H1 (cell line): ENCODE measurements around the gene NLN.

ENCODE experiments used
- BACH1 ChIP-seq: IDR thresholded peaks from 2 replicates; pipeline ENCODE4 v1.6.1; 2012; ENCODE audit warnings: low read length, improper control_type of control experiment
- EZH2 ChIP-seq: fragments of 200-600 bp; sonication (generic); IDR thresholded peaks from 2 replicates; pipeline ENCODE4 v1.7.1; 2012; ENCODE audit warnings: low read depth, mild to moderate bottlenecking, moderate library complexity, low read length, inconsistent platforms; ENCODE audit not compliant: severe bottlenecking
- JUND ChIP-seq: IDR thresholded peaks from 2 replicates; pipeline ENCODE4 v1.6.1; 2011; ENCODE audit warnings: mild to moderate bottlenecking, improper control_type of control experiment, low read length
- POLR2A ChIP-seq, 2 experiments: IDR thresholded peaks; 1 replicate in 1 of 2; 2 replicates in 1 of 2; pipeline ENCODE4 v1.6.1; 2011; ENCODE audit warnings: low read depth in 2 of 2, low read length in 2 of 2, mild to moderate bottlenecking in 2 of 2; ENCODE audit errors: control extremely low read depth in 1 of 2
- TAF1 ChIP-seq: IDR thresholded peaks from 2 replicates; pipeline ENCODE4 v1.6.1; 2011; ENCODE audit warnings: mild to moderate bottlenecking, low read depth, low read length
- TF ChIP-seq, protein P1 (sequence below), 3 experiments: IDR thresholded peaks; 1 replicate in 2 of 3; 2 replicates in 1 of 3; pipeline versions ENCODE4 v1.5.1 to v1.6.1; 2011; ENCODE audit warnings: low read length in 3 of 3, mild to moderate bottlenecking in 3 of 3, inconsistent platforms in 2 of 3, low read depth in 1 of 3, moderate library complexity in 1 of 3; ENCODE audit not compliant: insufficient read depth in 1 of 3; ENCODE audit errors: control extremely low read depth in 1 of 3
- TF ChIP-seq, protein P2 (sequence below): IDR thresholded peaks from 2 replicates; pipeline ENCODE4 v1.6.1; 2012; ENCODE audit warnings: inconsistent platforms

DNA sequence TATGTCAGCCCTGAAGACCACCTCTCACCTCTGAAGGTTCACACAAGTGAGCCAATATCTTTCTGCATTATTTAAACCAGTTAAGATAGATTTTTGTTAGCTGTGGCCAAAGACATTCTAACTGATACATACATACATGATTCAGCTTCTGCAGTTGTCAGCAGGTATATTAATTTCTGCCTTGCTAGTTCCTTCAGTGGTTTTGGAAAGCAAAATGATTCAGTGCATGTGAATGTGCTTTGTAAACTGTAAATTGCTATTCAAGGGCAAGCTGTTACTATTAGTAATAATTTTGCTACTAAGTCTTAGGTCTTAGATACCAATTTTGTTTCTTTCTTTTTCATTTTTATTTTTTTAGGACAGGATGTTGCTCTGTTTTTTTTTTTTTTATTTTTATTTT is 115.1 kb downstream of the NLN start:
- TF ChIP-seq, protein P1, sequence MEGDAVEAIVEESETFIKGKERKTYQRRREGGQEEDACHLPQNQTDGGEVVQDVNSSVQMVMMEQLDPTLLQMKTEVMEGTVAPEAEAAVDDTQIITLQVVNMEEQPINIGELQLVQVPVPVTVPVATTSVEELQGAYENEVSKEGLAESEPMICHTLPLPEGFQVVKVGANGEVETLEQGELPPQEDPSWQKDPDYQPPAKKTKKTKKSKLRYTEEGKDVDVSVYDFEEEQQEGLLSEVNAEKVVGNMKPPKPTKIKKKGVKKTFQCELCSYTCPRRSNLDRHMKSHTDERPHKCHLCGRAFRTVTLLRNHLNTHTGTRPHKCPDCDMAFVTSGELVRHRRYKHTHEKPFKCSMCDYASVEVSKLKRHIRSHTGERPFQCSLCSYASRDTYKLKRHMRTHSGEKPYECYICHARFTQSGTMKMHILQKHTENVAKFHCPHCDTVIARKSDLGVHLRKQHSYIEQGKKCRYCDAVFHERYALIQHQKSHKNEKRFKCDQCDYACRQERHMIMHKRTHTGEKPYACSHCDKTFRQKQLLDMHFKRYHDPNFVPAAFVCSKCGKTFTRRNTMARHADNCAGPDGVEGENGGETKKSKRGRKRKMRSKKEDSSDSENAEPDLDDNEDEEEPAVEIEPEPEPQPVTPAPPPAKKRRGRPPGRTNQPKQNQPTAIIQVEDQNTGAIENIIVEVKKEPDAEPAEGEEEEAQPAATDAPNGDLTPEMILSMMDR (IDR thresholded peaks at IDR 0.05; ENCODE audit: control extremely low read depth in 1 of 3, insufficient read depth in 1 of 3, low read depth in 1 of 3, low read length in 3 of 3), result no peak
- TF ChIP-seq TAF1 (no peak), POLR2A (IDR thresholded peaks at IDR 0.05; ENCODE audit: control extremely low read depth in 1 of 2, low read depth in 2 of 2, low read length in 2 of 2) (no peak), JUND (no peak), BACH1 (no peak), EZH2 (no peak)
- TF ChIP-seq, protein P2, sequence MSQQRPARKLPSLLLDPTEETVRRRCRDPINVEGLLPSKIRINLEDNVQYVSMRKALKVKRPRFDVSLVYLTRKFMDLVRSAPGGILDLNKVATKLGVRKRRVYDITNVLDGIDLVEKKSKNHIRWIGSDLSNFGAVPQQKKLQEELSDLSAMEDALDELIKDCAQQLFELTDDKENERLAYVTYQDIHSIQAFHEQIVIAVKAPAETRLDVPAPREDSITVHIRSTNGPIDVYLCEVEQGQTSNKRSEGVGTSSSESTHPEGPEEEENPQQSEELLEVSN, result no peak
